Anterior cingulate cortex (tissue), 58 donors: ENCODE data around the gene NAAA.
"Not testable (repeated sequence)": the region's sequence is repeated elsewhere in the genome, so short reads cannot be mapped to it uniquely, and the experiment has no call there.

ENCODE experiments used
- DNase-seq, 58 donors: peaks; one replicate each; lab custom pipeline; 2025; lab: John Stamatoyannopoulos, UW

NAAA gene

DNA sequence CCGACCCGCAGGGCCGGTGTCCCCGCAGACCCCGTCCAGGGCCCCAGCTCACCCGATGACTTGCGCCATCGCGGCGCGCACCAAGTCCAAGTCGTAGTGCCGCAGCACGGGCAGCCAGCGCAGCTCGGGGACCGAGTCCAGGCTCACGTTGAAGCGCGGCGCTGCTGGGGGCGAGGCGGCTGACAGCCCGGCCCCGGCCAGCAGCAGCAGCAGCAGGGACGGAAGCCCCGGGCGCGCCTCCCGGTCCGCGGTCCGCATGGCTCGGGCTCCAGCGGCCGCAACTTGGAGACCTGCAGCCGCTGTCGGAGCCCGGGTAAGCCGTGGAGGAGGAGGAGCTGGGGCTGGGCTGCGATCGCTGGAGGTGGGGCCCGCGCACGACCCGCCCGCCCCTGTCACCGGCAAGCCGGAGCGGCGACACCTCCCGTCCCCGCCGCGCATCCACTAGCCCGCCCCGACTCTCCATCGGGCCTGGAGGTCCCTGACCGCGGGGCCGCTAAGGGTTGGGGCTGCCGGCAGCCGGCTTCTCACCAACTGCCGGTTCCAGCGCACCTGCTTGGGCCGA lies at the start of gene NAAA:
TSS of gene NAAA (minus strand) at position 322 of the 562 bp plus-strand sequence. CDS start at position 258, 64 bp downstream.
- DNase-seq, result peak in 54 of 58 donors; percentile 14 to 81 (median 57)

DNA sequence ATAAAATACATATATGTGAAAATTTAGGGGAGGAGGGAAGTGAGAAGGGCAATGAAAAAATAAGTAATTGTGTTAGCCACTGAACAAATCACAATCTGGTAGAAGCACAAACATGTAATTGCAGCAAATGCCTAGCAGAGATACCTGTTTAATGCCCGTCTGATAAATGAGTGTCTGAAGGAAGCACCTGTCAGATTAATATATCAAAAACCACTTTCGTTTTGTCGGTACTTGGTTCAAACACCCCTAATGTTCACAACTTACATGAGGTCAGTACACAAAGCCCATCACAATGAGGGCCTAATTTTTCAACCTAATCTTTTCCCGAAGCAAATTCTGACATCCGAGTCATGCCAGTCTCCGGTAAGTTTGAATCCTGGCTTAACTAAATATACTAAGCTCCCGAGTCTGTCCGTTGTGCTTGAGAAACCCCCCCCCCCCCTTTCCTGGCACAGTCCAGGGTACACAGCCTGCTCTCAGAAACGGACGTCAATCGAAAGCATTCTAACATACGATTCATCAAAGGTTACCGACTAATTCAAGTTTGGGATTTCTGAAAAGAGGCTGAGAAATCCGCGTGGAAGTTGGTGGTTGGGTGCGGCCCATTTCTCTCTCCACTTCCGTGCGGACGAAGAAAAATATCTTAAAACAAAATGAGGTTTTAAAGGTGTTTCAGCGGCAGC lies 49.2 kb upstream of the NAAA start:
- no peak for DNase-seq

DNA sequence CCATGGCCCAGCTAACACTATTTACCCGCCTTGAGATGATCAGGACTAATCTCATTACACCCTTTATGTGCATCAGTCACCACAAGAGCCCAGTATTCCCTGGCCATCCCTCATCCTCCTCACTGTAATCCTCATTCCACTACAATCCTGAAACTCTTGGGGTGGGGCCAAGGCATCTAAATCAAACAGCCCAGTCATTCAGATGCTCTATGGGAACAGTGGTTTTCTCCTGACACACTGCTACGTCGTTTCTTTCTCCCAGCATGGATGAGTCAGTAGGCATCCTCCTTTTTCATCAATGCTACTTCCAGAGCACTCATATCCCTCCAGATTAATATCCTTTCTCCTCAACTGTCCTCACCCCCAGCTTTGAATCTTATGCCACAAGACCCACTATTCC lies 44.3 kb upstream of the NAAA start:
- no peak for DNase-seq

DNA sequence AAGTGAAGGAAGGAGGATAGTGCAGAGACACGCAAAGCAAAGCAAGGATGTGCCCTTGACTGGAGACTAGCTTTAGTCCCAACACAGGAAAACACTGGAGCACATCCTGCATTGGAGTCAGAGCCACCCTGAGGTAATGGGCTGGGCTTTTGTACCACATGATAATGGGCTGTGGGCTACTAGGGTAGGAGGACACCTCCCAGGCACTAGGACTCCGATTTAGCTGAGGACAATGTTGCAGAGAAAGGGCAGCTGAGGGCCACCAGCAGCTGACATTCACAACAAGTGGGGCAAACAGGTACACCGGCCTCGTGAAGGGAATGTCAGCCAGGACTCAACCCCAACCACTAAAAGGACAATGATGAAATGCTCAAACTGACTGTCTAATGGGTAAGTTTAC lies 39.8 kb upstream of the NAAA start:
- no peak for DNase-seq

DNA sequence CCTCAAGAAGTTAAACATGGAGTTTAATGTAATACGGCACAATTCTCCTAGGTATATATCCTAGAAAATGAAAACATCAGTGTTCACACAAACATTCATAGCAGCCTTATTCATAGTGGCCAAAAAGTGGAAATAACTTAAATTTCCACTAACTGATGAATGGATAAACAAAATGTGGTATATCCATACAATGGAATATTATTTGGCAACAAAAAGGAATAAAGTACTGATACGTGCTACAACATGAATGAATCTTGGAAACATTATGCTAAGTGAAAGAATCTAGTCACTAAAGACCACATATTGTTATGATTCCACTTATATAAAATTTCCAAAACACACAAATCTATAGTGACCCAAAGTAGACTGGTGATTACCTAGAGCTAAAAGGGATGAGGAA lies 35.4 kb upstream of the NAAA start:
- no peak for DNase-seq

DNA sequence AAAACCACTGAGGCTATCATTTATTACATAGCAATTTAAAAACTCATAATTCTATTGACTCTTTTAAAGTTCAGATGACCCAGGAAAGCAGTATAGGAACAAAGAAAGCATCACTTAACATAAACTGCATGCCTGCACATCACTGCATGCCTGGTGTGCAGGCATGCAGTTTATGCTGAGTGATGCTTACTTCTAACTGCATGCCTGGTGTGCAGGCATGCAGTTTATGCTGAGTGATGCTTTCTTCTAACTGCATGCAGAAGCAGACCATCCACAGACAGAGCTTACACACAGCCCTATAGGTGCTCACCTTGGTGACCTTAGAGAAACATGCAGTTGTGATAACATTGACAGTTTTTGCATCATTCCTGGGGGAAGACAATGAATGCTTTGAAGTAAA lies 33.0 kb upstream of the NAAA start:
- DNase-seq, result no peak

DNA sequence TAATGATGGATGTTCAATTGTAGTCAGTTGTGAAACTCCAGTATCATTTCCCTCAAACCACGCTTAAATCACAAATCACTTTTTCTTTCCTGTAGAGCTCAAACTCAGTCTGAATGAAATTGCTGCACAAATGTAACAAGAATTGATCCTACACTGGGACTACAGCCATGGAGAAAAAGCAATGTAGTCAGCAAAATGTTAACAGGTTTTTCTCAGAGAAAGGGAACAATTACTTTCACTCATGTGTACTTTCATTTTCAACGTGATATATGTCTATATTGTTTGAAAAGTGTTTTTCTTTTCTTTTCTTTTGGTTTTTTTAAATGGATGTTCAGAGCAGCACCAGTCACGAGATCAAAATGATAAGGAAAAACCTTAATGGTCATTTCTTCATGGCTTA lies 27.3 kb upstream of the NAAA start:
- no peak for DNase-seq

DNA sequence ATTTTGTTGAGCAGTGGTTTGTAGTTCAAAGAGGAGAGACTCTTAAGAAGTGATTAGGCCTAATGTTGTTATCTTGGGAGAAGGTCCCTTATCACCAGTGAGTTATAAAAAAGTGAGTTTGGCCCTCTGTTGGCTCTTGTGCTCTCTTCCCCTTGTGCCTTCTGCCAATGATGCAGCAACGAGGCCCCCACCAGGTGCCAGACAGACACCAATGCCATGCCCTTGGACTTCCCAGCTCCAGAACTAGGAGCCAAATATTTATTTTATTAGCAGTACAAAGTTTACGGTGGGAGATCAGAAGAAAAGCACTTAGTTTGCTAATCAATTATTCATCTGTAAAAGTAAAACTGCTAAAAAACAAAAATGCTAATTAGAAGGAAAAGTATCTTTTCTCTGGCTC lies 22.7 kb upstream of the NAAA start:
- DNase-seq, result no peak

DNA sequence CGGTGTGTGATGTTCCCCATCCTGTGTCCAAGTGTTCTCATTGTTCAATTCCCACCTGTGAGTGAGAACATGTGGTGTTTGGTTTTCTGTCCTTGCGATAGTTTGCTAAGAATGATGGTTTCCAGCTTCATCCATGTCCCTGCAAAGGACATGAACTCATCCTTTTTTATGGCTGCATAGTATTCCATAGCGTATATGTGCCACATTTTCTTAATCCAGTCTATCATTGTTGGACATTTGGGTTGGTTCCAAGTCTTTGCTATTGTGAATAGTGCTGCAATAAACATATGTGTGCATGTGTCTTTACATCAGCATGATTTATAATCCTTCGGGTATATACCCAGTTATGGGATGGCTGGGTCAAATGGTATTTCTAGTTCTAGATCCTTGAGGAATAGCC lies 21.3 kb upstream of the NAAA start:
- not testable (repeated sequence) for DNase-seq

DNA sequence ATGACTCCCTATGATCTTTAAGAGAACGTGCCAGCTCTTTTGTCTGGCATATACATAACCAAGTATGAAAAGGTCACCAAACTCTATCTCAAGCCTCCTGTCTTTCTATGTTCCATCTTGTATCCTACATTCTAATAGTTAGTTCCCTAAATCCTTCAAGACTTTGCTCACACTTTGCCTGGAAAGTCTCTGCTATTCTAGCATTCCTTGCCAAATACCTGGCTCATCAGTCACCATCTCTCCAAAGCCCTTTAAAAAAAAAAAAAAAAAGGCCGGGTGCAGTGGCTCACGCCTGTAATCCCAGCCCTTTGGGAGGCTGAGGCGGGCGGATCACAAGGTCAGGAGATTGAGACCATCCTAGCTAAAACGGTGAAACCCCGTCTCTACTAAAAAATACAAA lies 17.7 kb upstream of the NAAA start:
- DNase-seq, result not testable (repeated sequence)

DNA sequence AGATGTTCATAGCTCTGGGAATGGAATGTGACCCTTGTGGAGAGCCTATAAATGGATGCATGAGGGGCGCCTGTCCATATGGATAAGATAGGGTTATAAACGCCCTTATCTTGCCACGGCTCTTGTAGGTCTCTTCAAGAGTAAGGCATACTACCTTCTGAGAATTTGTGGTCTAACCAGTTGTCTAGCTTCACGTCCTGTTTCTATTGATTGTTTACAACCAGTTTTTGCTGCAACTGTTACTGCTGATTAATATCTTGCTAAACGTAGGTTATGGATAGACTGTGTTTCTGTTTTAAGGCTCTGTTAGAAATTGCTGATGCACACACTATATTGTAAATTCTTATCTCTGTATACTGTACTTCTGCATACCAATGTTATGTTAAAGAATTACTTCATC lies 14.0 kb upstream of the NAAA start:
- DNase-seq, result not testable (repeated sequence)

DNA sequence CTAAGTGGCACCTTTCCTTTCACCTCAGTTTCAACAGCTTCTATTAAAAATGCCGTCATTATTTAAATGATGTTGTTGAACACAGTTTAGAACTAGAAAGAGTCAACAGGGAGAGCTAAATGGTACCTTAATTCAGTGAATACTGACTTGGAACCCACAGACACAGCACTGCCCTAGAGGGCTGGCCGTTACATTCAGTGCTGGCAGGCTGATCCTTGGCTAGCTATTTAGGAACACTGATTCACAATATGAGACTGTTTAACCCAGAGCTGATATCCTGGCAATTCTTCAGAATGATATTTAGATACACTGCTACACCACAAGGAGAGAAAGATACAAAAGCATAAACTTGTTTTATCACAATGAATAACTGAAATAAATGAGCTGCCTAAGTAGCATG lies 12.7 kb upstream of the NAAA start:
- no peak for DNase-seq

DNA sequence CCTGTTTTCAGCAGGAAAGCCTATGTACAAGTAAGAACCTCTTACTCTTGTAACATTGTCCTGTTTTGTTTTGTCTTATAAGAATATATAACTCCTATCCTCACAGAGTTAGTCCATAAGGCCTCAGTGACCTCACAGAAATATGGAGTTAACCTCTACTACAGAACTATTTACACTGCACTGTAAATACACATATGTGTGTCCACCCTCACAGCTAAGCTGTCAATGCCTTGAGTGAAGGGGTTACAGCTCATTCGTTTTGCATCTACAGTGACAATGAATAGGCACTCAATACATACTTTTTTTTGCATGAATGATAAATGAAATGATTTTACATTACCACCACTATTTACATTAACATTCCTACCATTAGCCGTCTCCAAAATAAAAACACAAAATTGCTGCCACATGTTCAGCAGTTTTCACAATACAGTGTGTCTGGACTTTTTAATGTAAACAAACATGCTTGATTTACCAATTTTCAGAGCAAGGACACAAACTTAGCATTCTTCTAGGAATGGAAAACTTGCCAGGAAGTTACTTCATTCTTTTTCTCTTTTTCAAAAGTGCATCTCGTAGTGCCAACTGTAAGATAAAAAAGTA lies 9.5 kb upstream of the NAAA start:
- DNase-seq, result no peak

DNA sequence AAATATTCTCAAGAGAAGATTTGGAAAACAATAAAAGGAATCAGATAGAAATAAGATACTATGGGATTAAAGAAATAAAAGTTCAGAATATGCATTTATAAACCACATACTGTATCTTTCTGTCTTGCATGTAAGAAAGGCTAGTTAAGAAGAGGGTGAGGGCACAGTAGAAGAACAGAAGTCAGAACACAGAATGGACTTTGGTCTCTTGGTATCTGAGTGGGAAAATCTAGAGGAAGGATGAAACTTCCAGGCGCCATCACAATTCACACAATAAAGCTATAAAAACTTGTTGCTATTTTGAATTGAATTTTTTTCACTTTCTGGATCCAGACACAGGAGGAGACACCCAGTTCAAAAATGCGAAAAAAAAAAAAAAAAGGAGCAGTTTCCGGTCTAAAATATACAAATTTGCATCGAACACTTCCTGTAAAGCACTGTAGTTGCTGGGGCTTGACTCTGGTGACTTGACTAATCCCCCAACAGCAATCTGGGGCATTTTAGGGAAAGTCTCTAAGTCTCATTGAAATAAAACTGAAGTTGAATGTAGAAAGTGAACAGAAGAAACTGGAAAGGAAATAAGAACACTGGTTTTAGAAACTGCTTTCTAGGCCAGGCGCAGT lies 8.1 kb upstream of the NAAA start:
- DNase-seq, result no peak

DNA sequence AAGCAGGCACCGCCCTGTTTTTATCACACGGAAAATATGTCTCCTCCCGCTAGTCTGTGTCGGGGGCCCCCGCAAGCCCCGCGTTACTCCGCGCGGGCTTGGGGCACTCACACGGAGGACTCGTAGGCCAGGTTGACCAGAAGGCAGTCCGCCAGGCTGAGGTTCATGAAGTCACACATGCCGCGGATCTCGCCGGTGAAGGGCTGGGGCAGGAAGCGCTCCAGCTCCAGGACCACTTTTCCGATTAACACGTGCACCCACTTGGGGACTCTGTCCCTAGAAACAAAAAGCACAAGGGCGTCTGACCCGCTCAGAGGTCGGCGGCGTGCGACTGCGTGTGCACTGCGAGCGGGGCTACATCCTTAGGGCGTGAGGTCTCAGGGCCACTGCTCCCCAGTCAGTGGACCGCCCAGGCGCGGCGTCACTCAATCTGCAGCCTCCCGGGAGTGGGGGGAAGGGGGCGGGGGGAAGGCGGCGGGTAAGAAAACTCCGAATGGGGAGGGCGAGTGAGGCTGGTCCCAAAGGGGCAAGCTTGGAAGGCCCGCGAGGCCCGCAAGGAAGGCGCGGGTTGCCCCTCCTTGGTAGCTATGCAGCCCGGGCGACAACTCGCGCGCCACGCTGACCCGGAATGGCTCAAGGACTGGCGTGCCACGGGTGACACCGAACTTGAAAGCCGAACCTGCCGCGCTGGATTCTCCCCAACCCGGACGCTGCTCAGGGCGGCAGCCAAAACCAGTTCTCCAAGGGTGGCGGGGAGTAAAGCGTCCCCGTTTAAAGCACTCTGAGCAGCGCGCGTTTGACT lies 722 bp downstream of the NAAA start:
- DNase-seq, result peak in 57 of 58 donors; percentile 13 to 85 (median 46)

DNA sequence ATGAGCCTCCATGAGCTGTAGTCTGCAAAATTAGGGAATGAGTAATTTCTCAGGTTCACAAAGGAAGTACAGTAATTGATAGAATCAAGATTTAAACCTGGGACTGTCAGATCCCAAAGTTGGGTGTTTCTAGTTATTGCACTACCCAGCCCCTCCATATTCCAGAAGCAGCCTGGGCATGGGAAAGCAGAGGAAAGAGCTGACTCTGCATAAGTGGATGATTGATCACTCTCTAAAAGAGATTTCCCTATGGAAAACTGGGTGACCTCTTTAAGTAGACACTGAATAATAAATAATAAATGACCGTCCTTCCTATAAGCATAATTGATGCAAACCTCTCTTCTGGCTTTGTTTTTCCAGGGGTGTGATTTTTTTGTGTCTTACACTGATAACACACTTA lies 5.2 kb downstream of the NAAA start:
- no peak for DNase-seq

DNA sequence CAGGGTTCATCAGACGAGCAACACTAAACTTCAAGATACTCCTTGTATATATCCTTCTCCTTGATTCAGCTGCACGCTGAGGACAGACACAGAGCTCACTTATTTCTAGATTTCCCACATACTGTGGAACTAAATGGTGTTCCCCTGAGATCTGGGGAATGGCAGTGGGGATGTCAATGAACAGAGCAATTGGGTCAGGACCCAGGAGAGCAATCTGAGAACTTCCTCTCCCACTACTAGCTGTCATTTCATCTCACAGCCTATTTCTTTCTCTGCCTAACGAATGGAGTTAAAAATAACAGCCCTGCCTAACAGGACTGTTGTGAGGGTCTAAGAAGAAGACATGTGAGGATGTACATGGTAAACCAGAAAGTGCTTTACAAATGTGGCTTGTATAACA lies 10.7 kb downstream of the NAAA start:
- DNase-seq, result no peak

DNA sequence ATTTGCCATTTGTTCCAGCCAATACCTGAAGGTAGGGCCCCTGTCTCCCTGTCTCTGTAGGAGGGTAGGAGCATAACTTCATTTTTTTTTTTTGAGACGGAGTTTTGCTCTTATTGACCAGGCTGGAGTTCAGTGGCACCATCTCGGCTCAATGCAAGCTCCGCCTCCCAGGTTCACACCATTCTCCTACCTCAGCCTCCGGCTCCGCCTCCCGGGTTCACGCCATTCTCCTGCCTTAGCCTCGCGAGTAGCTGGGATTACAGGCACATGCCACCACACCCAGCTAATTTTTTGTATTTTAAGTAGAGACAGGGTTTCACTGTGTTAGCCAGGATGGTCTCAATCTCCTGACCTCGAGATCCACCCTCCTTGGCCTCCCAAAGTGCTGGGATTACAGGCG lies 15.9 kb downstream of the NAAA start:
- not testable (repeated sequence) for DNase-seq

DNA sequence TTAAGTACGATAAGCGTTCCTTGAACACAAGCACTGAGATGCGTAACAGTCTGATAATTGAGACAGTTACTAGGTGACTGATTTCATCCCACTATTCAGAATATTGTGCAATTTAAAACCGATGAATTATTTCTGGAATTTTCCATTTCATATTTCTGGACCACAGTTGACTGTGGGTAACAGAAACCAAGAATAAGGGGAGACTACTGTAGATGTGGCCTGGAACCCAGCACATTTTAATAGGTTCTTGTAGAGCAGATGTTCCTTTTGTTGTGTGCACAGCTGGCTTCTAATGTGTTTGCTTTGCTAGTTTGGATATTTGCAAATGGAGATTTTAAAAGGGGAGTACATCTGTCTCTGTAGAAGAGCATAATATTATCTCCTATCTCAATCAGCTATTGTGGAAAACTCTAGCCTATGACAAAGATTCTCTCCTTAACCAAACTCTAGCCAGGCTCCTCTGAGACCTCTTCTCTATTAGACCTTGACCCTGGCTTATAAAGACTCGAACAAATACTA lies 16.4 kb downstream of the NAAA start:
- DNase-seq, result no peak

DNA sequence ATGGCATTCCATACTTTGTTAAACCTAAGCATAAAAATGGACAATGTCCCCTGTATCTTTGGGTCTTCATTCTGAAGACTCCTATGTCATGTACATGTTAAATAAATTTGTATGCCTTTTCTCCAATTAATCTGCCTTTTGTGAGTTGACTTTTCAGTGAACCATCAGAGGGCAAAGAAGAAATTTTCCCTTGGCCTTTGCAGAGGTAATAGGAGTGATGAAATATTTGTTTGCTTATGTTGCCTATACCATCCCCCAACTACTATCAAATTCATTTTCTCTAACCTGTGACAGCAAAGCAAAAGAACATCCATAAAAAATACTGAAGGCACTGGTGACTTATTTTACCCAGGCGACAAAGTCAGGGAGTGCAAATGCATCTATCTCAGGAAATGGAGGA lies 18.2 kb downstream of the NAAA start:
- no peak for DNase-seq

DNA sequence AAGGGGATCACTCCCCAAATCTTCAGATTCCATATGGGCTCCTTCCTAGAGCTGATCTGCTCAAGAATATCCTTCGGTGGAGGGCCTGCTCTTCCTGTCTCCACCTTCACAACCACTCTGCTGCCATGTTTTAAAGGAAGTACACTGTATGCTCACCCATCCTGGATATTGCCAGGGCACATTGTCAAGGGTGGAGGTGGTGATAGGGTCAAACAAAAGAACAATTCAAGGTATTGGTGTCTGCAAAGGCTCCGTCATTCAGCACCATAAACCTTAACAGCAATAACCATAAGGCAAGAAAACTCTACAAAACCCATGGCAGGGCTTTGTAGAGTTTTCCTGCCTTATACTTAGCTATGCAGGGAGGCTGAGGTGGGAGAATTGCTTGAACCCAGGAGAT lies 18.9 kb downstream of the NAAA start:
- no peak for DNase-seq
